Activated CD4-positive, alpha-beta memory T cell treated with anti-CD3 and anti-CD28 coated beads, Interleukin-2, amount 10 ng/mL, durations not matched to agents 7 days and 5 days (primary cell): Measurements from ENCODE around the gene DYSF. TPM values are rescaled to one million over a fixed set of nuclear protein-coding genes. Genes with fewer than 3 reads are reported as not detected.
A peak's percentile ranks its signal among the peaks of the same experiment; 100 is the strongest.

ENCODE experiments used
- CTCF ChIA-PET: fragments of 350-600 bp; sonication (Branson Sonifier 250); formaldehyde crosslinking; loops from one replicate; lab custom pipeline; 2021; ENCODE audit warnings: antibody characterized with exemption, inconsistent platforms; lab: Charles Lee
- POLR2A ChIA-PET: fragments of 350-600 bp; sonication (Branson Sonifier 250); formaldehyde crosslinking; loops from one replicate; lab custom pipeline; 2021; ENCODE audit warnings: antibody characterized with exemption; lab: Charles Lee
- DNase-seq: peaks from one replicate; pipeline ENCODE4 v3.0.0-alpha.2; 2020
- H3K27ac Mint-ChIP-seq: one replicate; pipeline ENCODE4 v1.8.0; 2021; ENCODE audit warnings: mild to moderate bottlenecking, mixed read lengths
- H3K27me3 Mint-ChIP-seq: one replicate; pipeline ENCODE4 v1.8.0; 2021; ENCODE audit warnings: mixed read lengths
- H3K36me3 Mint-ChIP-seq: one replicate; pipeline ENCODE4 v1.8.0; 2021; ENCODE audit warnings: low read depth, mixed read lengths
- H3K4me1 Mint-ChIP-seq: one replicate; pipeline ENCODE4 v1.8.0; 2021; ENCODE audit warnings: mixed read lengths
- H3K4me3 Mint-ChIP-seq: one replicate; pipeline ENCODE4 v1.8.0; 2021; ENCODE audit warnings: mild to moderate bottlenecking, mixed read lengths
- H3K9me3 Mint-ChIP-seq: one replicate; pipeline ENCODE4 v1.8.0; 2021; ENCODE audit warnings: mixed read lengths
- total RNA-seq, 2 experiments: library from RNA; stranded (reverse); gene quantifications; one replicate each; pipeline ENCODE4 v1.2.3, GENCODE V29; 2021

Gene DYSF
- total RNA-seq, 2 experiments from 2014 or later, result not detected

- no peaks in the 10 kb centered on the region for H3K4me1 Mint-ChIP-seq
- CTCF ChIA-PET, result no interaction called here
- H3K4me3 Mint-ChIP-seq, result no peak overlapping the region
- H3K27ac Mint-ChIP-seq, result no peak overlapping the region
- no peak for DNase-seq
- POLR2A ChIA-PET, result no interaction called here
- H3K9me3 Mint-ChIP-seq, result no peaks in the 10 kb centered on the region
- no peaks in the 10 kb centered on the region for H3K27me3 Mint-ChIP-seq
- H3K36me3 Mint-ChIP-seq, result no peaks in the 10 kb centered on the region
These were observed 49.8 kb downstream of the DYSF start for GRCh38 chr2:71502941-71503738.

DNA sequence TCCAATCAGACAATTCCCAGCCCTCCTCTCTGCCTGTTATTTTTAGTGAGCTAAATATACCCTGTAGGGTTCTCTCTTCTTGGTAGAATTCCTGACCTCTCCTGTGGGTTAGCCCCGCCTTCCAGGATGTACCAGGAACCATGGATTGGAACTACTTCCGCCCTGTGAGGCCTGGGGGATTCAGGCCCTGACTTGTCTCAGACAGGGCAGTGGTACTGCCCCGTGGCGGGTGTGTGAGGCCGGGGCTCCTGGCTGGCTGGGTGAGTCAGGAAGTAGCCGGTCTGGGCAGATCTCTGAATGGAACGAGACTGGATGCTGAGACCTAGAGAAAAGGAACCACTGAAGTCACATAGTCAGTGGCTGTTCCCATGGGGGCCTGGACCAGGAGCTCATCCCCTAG is 50.5 kb downstream of the DYSF start:
- no peak for DNase-seq
- no peaks in the 10 kb centered on the region for H3K36me3 Mint-ChIP-seq
- no peak overlapping the region for H3K27ac Mint-ChIP-seq
- H3K4me3 Mint-ChIP-seq, result no peak overlapping the region
- peaks cover 2% of the 10 kb centered on the region for H3K27me3 Mint-ChIP-seq
- no peaks in the 10 kb centered on the region for H3K9me3 Mint-ChIP-seq
- H3K4me1 Mint-ChIP-seq, result no peaks in the 10 kb centered on the region
- ChIA-PET CTCF (no interaction called here), POLR2A (no interaction called here)

GRCh38 chr2:71504611-71505010 is 51.2 kb downstream of the DYSF start:
- Mint-ChIP-seq H3K27me3 (peaks cover 2% of the 10 kb centered on the region), H3K36me3 (no peaks in the 10 kb centered on the region), H3K4me1 (no peaks in the 10 kb centered on the region), H3K4me3 (no peak overlapping the region), H3K27ac (no peak overlapping the region), H3K9me3 (no peaks in the 10 kb centered on the region)
- ChIA-PET CTCF (no interaction called here), POLR2A (interaction anchor here (0.7 kb wide), 1 partner anchor 222 kb away, joined by 3 read pairs; no protein-coding TSS in a partner anchor)
- DNase-seq, result no peak

- ChIA-PET POLR2A (interaction anchor here (0.7 kb wide), 1 partner anchor 223 kb away, joined by 3 read pairs; no protein-coding TSS in a partner anchor), CTCF (interaction anchor here (9.6 kb wide), 1 partner anchor 206 kb away, joined by 140 read pairs; no protein-coding TSS in a partner anchor)
- no peak overlapping the region for H3K4me3 Mint-ChIP-seq
- no peaks in the 10 kb centered on the region for H3K9me3 Mint-ChIP-seq
- peaks cover 2% of the 10 kb centered on the region for H3K27me3 Mint-ChIP-seq
- no peaks in the 10 kb centered on the region for H3K4me1 Mint-ChIP-seq
- DNase-seq, result no peak
- H3K27ac Mint-ChIP-seq, result no peak overlapping the region
- H3K36me3 Mint-ChIP-seq, result no peaks in the 10 kb centered on the region
These were observed 51.9 kb downstream of the DYSF start for GRCh38 chr2:71505086-71505769.

DNA sequence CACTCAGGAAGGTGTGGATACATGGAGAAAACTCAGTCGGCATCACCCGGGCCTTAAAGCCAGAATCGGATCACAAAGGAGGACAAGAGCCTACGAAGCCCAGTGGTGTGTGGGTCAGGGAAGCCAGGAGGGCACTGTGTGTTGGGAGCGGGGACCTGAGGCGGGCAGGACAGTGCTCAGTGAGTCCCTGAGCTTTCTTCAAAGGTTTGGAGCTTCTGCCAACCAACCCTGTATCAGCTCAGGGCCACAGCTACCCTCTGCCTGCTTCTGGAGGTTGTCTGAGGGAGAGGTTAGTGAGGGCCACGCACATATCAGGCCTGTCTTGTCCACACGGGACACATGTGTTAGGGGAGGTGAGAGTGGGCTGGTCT is 52.4 kb downstream of the DYSF start:
- ChIA-PET POLR2A (no interaction called here), CTCF (interaction anchor here (9.6 kb wide), 1 partner anchor 207 kb away, joined by 140 read pairs; no protein-coding TSS in a partner anchor)
- Mint-ChIP-seq H3K36me3 (no peaks in the 10 kb centered on the region), H3K27ac (no peak overlapping the region), H3K4me3 (no peak overlapping the region), H3K27me3 (peaks cover 2% of the 10 kb centered on the region), H3K4me1 (no peaks in the 10 kb centered on the region), H3K9me3 (no peaks in the 10 kb centered on the region)
- DNase-seq, result no peak

DNA sequence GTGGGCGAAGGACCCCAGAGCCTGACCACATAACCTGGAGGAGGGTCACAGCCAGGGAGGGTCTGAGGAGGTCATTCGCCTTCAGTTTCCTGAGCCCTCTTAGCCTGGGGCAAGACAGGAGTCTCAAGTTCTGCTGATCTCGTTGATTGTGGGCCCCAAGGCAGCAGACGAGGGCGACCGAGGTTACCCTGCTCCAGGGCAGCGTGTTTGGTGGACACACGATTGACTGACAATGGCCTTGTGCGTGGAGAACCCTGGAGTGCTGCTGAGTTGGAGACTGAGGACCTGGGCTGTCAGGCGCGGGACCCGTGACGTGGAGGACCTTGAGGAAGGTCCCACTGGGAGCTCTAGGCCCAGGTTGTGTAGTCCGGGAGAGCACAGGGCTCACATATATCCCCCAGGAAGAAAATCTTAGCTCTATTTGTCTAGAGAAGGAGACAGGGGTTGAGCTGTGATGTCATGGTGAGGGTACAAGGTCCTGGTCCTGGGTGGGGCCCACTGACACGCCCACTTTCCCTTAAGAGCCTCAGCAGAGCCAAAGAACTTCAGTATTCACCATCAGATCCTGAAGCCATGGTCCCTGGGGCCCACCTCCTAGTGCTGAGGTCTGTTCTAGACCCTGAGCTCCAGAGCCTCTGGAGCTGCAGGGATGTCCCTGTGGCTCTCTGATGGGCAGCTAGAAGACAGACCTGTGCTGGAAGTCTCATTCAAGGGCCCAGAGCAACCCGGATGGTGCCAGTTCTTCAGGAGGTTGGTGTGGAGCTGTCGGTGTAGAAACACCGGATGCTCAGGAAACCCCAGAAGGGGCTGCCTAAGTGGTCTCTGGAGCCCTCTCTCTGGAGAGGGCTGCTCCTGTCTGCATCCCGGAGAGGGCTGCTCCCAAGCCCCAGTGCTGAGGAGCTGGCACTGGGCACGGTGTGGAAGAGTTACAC is 53.1 kb downstream of the DYSF start:
- no peak overlapping the region for H3K4me3 Mint-ChIP-seq
- ChIA-PET CTCF (interaction anchor here (9.6 kb wide), 1 partner anchor 208 kb away, joined by 140 read pairs; no protein-coding TSS in a partner anchor), POLR2A (no interaction called here)
- no peak for DNase-seq
- H3K4me1 Mint-ChIP-seq, result no peaks in the 10 kb centered on the region
- H3K27me3 Mint-ChIP-seq, result peaks cover 2% of the 10 kb centered on the region
- H3K9me3 Mint-ChIP-seq, result no peaks in the 10 kb centered on the region
- H3K27ac Mint-ChIP-seq, result no peak overlapping the region
- no peaks in the 10 kb centered on the region for H3K36me3 Mint-ChIP-seq

DNA sequence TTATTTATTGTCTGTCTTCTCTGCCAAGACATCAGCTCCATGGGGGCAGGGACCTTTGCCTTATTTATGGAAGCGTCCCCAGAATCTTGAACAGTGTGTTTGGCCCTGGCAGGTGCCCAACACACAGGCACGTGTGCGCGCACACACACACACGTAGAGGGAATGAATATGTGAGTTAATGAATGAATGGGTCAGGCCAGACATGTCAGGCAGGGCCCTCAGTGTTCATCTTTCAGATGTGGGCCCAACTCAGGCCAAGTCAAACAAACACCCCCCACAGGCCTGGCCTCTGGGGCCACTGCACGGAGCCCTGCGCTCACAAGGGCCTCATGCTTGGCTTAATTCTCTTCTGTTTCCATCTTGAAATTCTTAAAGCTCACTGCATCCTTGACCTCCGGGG is 54.1 kb downstream of the DYSF start:
- Mint-ChIP-seq H3K4me1 (no peaks in the 10 kb centered on the region), H3K4me3 (no peak overlapping the region), H3K27me3 (peaks cover 2% of the 10 kb centered on the region), H3K27ac (no peak overlapping the region), H3K9me3 (no peaks in the 10 kb centered on the region), H3K36me3 (no peaks in the 10 kb centered on the region)
- ChIA-PET CTCF (interaction anchor here (0.7 to 9.6 kb wide), 2 partner anchors 105 to 209 kb away, joined by 5 to 140 read pairs; no protein-coding TSS in a partner anchor), POLR2A (no interaction called here)
- no peak for DNase-seq

- H3K27me3 Mint-ChIP-seq, result peaks cover 4% of the 10 kb centered on the region
These were observed 56.9 kb downstream of the DYSF start for GRCh38 chr2:71510196-71510807.

DNA sequence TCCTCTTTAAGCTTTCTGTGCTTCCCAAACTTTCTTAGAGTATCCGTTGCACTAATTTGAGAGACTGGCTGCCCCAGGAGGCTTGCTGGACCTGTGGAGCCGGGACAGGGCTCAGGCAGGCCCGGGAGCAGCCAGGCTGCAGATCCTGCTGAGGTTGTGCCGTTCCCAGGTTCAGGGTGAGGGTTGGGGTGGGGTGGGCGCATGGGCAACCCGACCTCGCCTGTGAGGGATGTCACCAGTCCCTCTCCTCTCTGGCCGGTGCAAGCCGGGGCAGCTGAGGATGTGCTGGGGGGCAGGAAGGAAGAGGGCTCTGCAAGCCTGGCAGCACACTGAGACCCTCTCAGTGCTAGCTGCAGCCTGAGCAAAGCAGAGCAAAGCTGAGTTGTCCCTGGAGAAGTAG is 57.6 kb downstream of the DYSF start:
- Mint-ChIP-seq H3K4me3 (no peak overlapping the region), H3K4me1 (no peaks in the 10 kb centered on the region), H3K27me3 (peaks cover 4% of the 10 kb centered on the region), H3K36me3 (no peaks in the 10 kb centered on the region), H3K9me3 (no peaks in the 10 kb centered on the region), H3K27ac (no peak overlapping the region)
- no peak for DNase-seq
- ChIA-PET POLR2A (no interaction called here), CTCF (interaction anchor here (0.7 to 9.6 kb wide), 17 partner anchors 10 to 606 kb away, joined by 3 to 140 read pairs (median 4); partner anchors contain the start of genes NAGK, PAIP2B and ZNF638)

More at GRCh38 chr2:71510196-71510807, 56.9 kb downstream of the DYSF start:
- Mint-ChIP-seq H3K4me1 (no peaks in the 10 kb centered on the region), H3K36me3 (no peaks in the 10 kb centered on the region), H3K4me3 (no peak overlapping the region), H3K9me3 (no peaks in the 10 kb centered on the region), H3K27ac (no peak overlapping the region)
- ChIA-PET CTCF (interaction anchor here (0.7 to 9.6 kb wide), 20 partner anchors 9 to 607 kb away, joined by 3 to 140 read pairs (median 4); partner anchors contain the start of genes NAGK, PAIP2B and ZNF638), POLR2A (no interaction called here)
- peak; percentile 72 for DNase-seq

GRCh38 chr2:71511776-71512175 is 58.4 kb downstream of the DYSF start:
- CTCF ChIA-PET, result interaction anchor here (1.0 to 9.6 kb wide), 4 partner anchors 18 to 354 kb away, joined by 3 to 140 read pairs (median 7); partner anchors contain the start of gene ZNF638
- no peak overlapping the region for H3K4me3 Mint-ChIP-seq

GRCh38 chr2:71512386-71512785 is 59.0 kb downstream of the DYSF start:
- DNase-seq, result no peak
- Mint-ChIP-seq H3K36me3 (no peaks in the 10 kb centered on the region), H3K27me3 (peaks cover 9% of the 10 kb centered on the region), H3K4me3 (no peak overlapping the region), H3K27ac (no peak overlapping the region), H3K9me3 (no peaks in the 10 kb centered on the region), H3K4me1 (no peaks in the 10 kb centered on the region)
- ChIA-PET CTCF (interaction anchor here (1.0 to 9.6 kb wide), 2 partner anchors 213 to 355 kb away, joined by 3 to 140 read pairs; no protein-coding TSS in a partner anchor), POLR2A (no interaction called here)

More at GRCh38 chr2:71511776-71512175, 58.4 kb downstream of the DYSF start:
- POLR2A ChIA-PET, result no interaction called here
- Mint-ChIP-seq H3K9me3 (no peaks in the 10 kb centered on the region), H3K4me1 (no peaks in the 10 kb centered on the region), H3K36me3 (no peaks in the 10 kb centered on the region), H3K27ac (no peak overlapping the region), H3K27me3 (peaks cover 9% of the 10 kb centered on the region)
- no peak for DNase-seq

- ChIA-PET CTCF (interaction anchor here (1.4 to 9.6 kb wide), 2 partner anchors 10 to 214 kb away, joined by 4 to 140 read pairs; no protein-coding TSS in a partner anchor), POLR2A (no interaction called here)
- DNase-seq, result no peak
- Mint-ChIP-seq H3K27ac (no peak overlapping the region), H3K4me1 (no peaks in the 10 kb centered on the region), H3K4me3 (no peak overlapping the region), H3K36me3 (no peaks in the 10 kb centered on the region), H3K9me3 (no peaks in the 10 kb centered on the region), H3K27me3 (peaks cover 9% of the 10 kb centered on the region)
These were observed 59.7 kb downstream of the DYSF start for GRCh38 chr2:71513096-71513495.
